HEK293T (cell line): ENCODE results near the gene ATP13A5.

Source experiments
- PKNOX1 ChIP-seq: fragments of 450-650 bp; IDR thresholded peaks from 2 replicates; pipeline ENCODE4 v1.6.1; 2016
- SUZ12 ChIP-seq: fragments of 450-650 bp; IDR thresholded peaks from 2 replicates; pipeline ENCODE4 v1.6.1; 2016; ENCODE audit warnings: mild to moderate bottlenecking
- ZNF384 ChIP-seq: fragments of 450-650 bp; IDR thresholded peaks from 2 replicates; pipeline ENCODE4 v1.6.1; 2016

GRCh38 chr3:193269343-193270028, 109.1 kb downstream of the ATP13A5 start:
- TF ChIP-seq ZNF384 = no peak
- no peak for TF ChIP-seq SUZ12
- TF ChIP-seq PKNOX1 = no peak
